ENCODE data around the gene CCT5. TPM values are rescaled to one million over a fixed set of nuclear protein-coding genes. Genes with fewer than 3 reads are reported as not detected.
A peak's percentile ranks its signal among the peaks of the same experiment; 100 is the strongest.

Gene CCT5
- total RNA-seq, 4 donors from 2014 or later, result 69.1 to 150 (median 125) TPM

DNA sequence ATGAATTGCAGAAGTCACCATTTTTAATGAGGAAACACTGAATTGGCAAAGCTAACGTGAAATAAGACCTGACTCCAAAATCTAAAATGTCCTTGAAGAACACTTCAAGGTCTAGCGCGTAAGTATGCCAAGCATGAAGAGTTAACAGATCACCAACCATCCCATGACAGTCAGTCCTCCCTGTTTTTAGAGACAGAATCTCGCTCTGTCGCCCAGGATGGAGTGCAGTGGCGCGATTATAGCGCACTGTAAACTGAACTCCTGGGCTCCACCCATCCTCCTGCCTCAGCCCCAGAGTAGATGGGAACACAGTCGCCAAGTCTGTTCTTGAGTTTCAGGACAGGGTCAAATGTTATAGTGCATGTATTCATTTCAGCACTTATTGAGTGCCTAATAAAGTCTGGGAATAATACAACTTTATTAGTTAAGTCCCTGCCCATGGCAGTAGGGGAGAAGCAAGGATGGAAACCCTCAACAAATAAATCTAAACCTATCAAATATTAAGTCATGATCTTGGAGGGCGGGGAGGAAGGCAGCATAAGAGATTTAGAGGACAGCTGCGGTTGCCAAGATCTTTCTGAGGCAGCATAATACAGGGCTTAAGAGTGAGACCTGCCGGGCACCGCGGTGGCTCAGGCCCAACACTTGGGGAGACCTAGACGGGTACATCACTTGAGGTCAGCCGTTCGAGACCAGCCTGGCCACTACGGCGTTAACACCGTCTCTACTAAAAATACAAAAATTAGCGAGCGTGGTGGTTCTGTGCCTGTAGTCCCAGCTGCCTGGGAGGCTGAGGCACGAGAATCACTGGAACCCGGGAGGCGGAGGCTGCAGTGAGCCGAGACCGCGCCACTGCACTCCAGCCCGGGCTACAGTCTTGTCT lies 1.5 kb upstream of the CCT5 start:
- no peak for DNase-seq (ENCODE audit: low spot score in 2 of 2)
- TF ChIP-seq POLR2A (IDR thresholded peaks at IDR 0.05), result no peak
- no peak for TF ChIP-seq CTCF (IDR thresholded peaks at IDR 0.05)
- peak overlapping the region; percentile 59 for H3K4me3 ChIP-seq (ENCODE audit: low read depth, poor library complexity, severe bottlenecking)
- 62 to 63% methylated on average over 29 of the region's 29 CpGs for WGBS, 2 donors
- intact Hi-C loops (cut with DNase I; ENCODE audit: low total_unique reads), result no loop called here

- DNase-seq (ENCODE audit: low spot score in 2 of 2), result no peak
- intact Hi-C loops (cut with DNase I; ENCODE audit: low total_unique reads), result no loop called here
- no peak for TF ChIP-seq POLR2A (IDR thresholded peaks at IDR 0.05)
- H3K4me3 ChIP-seq (ENCODE audit: low read depth, poor library complexity, severe bottlenecking), result peak overlapping the region; percentile 79
- WGBS, 2 donors, result 1% methylated on average over 21 of the region's 21 CpGs
Observed at GRCh38 chr5:10250806-10251276, 761 bp downstream of the CCT5 start.

- no peak overlapping the region for H3K4me3 ChIP-seq (ENCODE audit: low read depth, poor library complexity, severe bottlenecking)
- DNase-seq (ENCODE audit: low spot score in 2 of 2), result no peak
- 42 to 45% methylated on average over 7 of the region's 7 CpGs for WGBS, 2 donors
- intact Hi-C loops (cut with DNase I; ENCODE audit: low total_unique reads), result no loop called here
- TF ChIP-seq CTCF (IDR thresholded peaks at IDR 0.05), result no peak
- TF ChIP-seq POLR2A (IDR thresholded peaks at IDR 0.05), result no peak
Observed at GRCh38 chr5:10251405-10251804, 1.3 kb downstream of the CCT5 start.

GRCh38 chr5:10253390-10253789 lies 3.3 kb downstream of the CCT5 start:
- intact Hi-C loops (cut with DNase I; ENCODE audit: low total_unique reads), result no loop called here
- WGBS, 2 donors, result 89 to 100% methylated on average over 3 of the region's 3 CpGs
- no peak for DNase-seq (ENCODE audit: low spot score in 2 of 2)
- no peak overlapping the region for H3K4me3 ChIP-seq (ENCODE audit: low read depth, poor library complexity, severe bottlenecking)
- TF ChIP-seq CTCF (IDR thresholded peaks at IDR 0.05), result no peak

- intact Hi-C loops (cut with DNase I; ENCODE audit: low total_unique reads), result no loop called here
- 25 to 54% methylated on average over 2 of the region's 2 CpGs for WGBS, 2 donors
- TF ChIP-seq POLR2A (IDR thresholded peaks at IDR 0.05) (no peak), CTCF (IDR thresholded peaks at IDR 0.05) (no peak)
- no peak for DNase-seq (ENCODE audit: low spot score in 2 of 2)
- H3K4me3 ChIP-seq (ENCODE audit: low read depth, poor library complexity, severe bottlenecking), result no peak overlapping the region
Observed at GRCh38 chr5:10254686-10255085, 4.6 kb downstream of the CCT5 start.

GRCh38 chr5:10257870-10258269 lies 7.8 kb downstream of the CCT5 start:
- 80 to 83% methylated on average over 8 of the region's 8 CpGs for WGBS, 2 donors

More at GRCh38 chr5:10257870-10258269, 7.8 kb downstream of the CCT5 start:
- no peak overlapping the region for H3K4me3 ChIP-seq (ENCODE audit: low read depth, poor library complexity, severe bottlenecking)
- no peak for TF ChIP-seq POLR2A (IDR thresholded peaks at IDR 0.05)
- no peak for TF ChIP-seq CTCF (IDR thresholded peaks at IDR 0.05)
- DNase-seq (ENCODE audit: low spot score in 2 of 2), result no peak
- intact Hi-C loops (cut with DNase I; ENCODE audit: low total_unique reads), result no loop called here
